ENCODE measurements around the gene COL25A1.

GRCh38 chr4:109185548-109185947 lies 116.9 kb downstream of the COL25A1 start:
- no peak for TF ChIP-seq CTCF (IDR thresholded peaks at IDR 0.05)
- no peak for TF ChIP-seq POLR2AphosphoS5 (IDR thresholded peaks at IDR 0.05; ENCODE audit: low read depth, low read length)

All from Panc1 (cell line).